IMR-90 (cell line): ENCODE measurements around the gene MMP24.

ENCODE experiments used
- BHLHE40 ChIP-seq: fragments of 150-350 bp; IDR thresholded peaks from 2 replicates; pipeline ENCODE4 v1.6.1; 2016; ENCODE audit warnings: mild to moderate bottlenecking, low read depth, low read length
- CEBPB ChIP-seq: IDR thresholded peaks from 2 replicates; pipeline ENCODE4 v1.6.1; 2012; ENCODE audit warnings: low read depth, low read length, improper control_type of control experiment
- CTCF ChIP-seq: conservative IDR thresholded peaks from 2 replicates; pipeline ENCODE4 v1.5.1; 2012; ENCODE audit warnings: mild to moderate bottlenecking, low read depth, low read length, improper control_type of control experiment
- MAFK ChIP-seq: IDR thresholded peaks from 2 replicates; pipeline ENCODE4 v1.6.1; 2012; ENCODE audit warnings: low read depth, low read length, improper control_type of control experiment
- POLR2A ChIP-seq: IDR thresholded peaks from 2 replicates; pipeline ENCODE4 v1.6.1; 2012; ENCODE audit warnings: mild to moderate bottlenecking, low read depth, low read length
- RAD21 ChIP-seq: IDR thresholded peaks from 2 replicates; pipeline ENCODE4 v1.6.1; 2012; ENCODE audit warnings: low read length, improper control_type of control experiment
- RCOR1 ChIP-seq: IDR thresholded peaks from 2 replicates; pipeline ENCODE4 v1.6.1; 2012; ENCODE audit warnings: mild to moderate bottlenecking, low read length, improper control_type of control experiment; ENCODE audit not compliant: insufficient replicate concordance
- RFX5 ChIP-seq: IDR thresholded peaks from 2 replicates; pipeline ENCODE4 v1.8.0; 2012; ENCODE audit warnings: low read depth, mild to moderate bottlenecking, low read length, moderate library complexity

GRCh38 chr20:35303735-35304491 lies 77.4 kb downstream of the MMP24 start:
- TF ChIP-seq CTCF = peak; percentile 94
- no peak for TF ChIP-seq POLR2A
- no peak for TF ChIP-seq CEBPB
- TF ChIP-seq MAFK = no peak
- no peak for TF ChIP-seq BHLHE40
- no peak for TF ChIP-seq RFX5
- peak; percentile 96 for TF ChIP-seq RAD21
- TF ChIP-seq RCOR1 = no peak
